GM19463 (cell line): ENCODE data around the gene TMEM123.

Experiments used
- ATAC-seq: cut with Tn5 transposase; IDR thresholded peaks from one replicate; pipeline ENCODE4 v1.9.1; 2021; ENCODE audit warnings: mild to moderate bottlenecking, moderate library complexity; ENCODE audit not compliant: unreplicated experiment

The TMEM123 gene

DNA sequence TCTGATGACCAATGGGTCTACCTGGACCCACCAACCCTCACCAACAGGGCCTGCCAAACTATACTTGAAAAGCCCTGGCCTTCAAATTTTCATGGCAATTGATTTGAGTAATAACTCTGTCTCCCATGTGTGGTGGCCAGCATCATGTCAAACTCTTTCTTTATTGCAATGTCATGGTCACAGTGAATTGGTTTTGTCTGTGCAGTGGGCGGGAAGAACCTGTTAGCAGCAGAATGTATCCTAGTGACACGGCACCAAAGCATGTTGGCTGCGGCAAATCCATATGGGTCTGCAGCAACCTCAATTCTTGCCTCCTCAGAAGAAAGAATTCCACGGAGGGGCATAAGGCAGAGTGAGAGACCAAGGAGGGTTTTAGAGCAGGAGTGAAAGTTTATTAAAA is 19.6 kb upstream of the TMEM123 start:
- no peak for ATAC-seq

DNA sequence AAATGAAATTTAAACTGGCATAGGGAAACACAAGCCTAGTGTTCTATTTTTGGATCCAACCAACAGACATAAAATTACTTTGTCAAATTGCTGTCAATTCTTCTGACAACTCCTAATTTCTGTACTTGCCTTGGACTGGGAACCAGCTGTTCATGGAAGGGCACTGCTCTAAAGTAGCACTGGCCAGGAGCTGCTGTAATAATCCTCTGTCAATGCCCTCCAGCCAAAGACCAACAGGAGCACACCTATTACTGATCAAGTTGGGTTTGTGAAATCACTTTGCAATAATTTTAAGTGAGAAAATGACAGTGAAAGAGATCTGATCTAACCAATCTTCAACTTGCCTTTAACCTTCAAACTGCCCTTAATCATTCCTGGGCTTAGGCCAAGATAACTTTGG is 18.9 kb upstream of the TMEM123 start:
- no peak for ATAC-seq

- no peak for ATAC-seq
Observed at GRCh38 chr11:102470251-102470650, 17.7 kb upstream of the TMEM123 start.

DNA sequence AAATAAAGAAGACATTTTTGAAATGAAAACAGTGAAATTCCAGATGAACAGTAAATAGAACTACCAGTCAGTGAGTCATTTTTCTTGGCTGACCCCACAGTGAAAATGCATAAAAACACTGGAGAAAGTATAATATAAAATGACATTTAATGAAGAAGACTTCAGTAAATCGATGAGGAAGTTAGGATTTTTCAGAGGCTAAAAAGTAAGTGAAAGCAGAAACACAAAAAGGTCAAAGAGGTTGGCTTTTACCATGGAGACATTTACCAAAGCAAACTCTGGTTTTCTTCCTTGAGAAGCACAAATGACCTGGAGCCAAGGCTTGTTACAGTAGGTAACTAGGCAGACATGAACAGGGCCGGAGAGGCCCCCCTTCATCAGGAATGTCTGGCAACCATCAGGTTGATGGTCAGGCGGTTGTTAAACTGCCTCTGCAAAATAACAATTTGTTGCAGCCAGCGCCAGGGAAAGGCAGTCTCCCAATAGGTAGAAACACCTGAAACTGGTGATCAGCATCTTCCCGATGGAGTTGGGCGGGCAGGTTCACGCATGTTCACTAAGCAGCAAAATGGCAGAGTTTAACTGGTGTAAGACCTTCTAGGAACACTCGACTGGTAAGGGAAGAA is 16.7 kb upstream of the TMEM123 start:
- no peak for ATAC-seq

DNA sequence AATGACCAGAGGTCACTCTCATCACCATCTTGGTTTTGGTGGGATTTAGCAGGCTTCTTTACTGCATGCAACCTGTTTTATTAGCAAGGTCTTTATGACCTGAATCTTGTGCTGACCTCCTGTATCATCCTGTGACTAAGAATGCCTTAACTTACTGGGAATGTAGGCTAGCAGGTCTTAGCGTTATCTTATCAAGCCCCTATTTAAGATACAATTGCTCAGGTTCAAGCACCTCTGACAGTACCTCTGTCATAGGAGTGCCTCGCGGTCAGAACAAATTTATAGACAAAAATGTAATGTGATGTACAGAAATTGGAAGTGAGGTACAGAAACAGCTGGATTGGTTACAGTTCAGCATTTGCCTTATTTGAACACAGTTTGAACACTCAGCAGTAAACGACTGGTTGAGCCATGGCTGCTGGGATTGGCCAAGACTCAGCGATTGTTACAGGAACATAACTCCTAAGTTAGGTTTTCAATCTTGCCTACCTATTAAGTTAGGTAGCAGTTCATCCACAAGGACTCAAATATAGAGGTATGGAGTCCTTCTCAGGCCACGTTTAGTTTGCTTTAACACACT is 16.1 kb upstream of the TMEM123 start:
- no peak for ATAC-seq

DNA sequence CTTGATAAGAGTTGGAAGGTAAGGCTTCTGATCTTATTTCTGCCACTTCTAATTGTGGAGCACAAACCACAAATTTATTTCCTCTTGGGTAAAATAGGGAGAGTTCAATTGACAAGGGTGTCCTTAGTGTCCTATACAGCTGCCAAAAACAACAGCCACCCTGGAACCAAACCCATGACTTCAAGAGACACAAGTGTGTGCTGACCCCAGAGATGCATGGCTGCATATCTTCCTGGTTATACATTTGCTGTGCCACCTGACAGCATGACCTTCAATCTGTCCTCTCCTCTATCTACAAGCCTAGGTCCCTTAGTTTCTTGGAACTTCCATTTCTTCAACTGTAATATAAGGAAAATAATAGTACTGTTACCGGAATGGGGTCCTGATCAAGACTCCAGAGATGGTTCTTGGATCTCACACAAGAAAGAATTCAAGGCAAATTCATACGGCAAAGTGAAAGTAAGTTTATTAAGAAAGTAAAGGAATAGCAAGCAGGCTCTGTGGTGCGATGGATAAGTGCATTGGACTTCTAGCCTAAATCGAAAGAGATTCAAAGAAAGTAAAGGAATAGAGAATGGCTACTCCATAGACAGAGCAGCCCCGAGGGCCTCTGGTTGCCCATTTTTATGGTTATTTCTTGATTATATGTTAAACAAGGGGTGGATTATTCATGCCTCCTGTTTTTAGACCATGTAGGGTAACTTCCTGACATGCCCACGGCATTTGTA is 15.5 kb upstream of the TMEM123 start:
- no peak for ATAC-seq

GRCh38 chr11:102467080-102467708 is 14.6 kb upstream of the TMEM123 start:
- ATAC-seq, result no peak

DNA sequence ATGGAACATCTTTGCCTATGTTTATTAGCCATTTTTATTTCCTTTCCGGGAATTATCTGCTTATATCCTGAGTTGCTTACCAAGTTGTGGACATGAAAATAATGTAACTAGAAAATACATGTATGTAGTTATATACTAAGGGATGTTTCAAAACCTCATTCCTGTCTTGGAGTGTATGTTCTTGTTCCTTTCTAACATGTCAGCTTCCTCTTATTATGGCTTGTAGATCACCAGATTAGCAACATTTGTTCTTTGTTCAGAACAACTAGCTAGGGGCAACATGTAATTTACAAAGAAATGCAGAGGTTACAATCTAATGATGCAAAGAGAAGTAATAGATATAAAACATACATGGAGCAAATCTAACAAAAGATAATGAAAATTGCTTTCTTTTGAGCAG is 13.1 kb upstream of the TMEM123 start:
- ATAC-seq, result no peak

- no peak for ATAC-seq
Observed at GRCh38 chr11:102464859-102465500, 12.4 kb upstream of the TMEM123 start.

DNA sequence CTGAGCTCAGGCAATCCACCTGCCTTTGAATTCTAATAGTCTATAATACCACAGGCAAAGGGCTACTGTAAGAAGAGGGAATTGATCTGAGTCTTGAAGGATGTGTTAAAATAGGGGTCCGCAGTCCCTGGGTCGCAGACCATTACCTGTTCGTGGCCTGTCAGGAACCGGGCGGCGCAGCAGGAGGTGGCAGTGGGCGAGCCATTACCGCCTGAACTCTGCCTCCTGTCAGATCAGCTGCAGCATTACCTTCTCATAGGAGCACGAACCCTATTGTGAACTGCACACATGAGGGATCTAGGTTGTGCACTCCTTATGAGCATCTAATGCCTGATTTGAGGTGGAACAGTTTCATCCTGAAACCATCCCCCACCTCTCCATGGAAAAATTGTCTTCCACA is 11.5 kb upstream of the TMEM123 start:
- ATAC-seq, result no peak

DNA sequence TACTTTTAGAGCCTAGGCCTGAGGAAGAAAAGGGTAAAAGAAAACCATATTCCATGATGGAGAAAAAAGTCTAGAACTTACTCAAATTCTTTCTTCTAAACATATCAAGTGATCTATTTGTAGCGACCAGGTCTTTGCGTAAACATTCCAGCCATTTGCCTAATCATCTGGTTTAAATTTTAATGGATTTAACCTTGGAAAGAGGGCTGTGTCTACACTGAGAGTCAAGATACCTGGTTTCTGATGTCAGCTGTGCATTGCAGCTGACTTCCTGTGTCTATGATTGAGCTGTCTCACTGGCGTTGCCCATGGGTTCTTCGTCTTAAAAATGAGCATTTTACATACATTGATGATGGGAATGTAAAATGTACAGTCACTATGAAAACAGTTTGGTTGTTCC is 10.0 kb upstream of the TMEM123 start:
- no peak for ATAC-seq

- no peak for ATAC-seq
Observed at GRCh38 chr11:102459393-102459792, 6.8 kb upstream of the TMEM123 start.

- ATAC-seq, result no peak
Observed at GRCh38 chr11:102458548-102458947, 6.0 kb upstream of the TMEM123 start.

GRCh38 chr11:102457865-102458264 is 5.3 kb upstream of the TMEM123 start:
- no peak for ATAC-seq

DNA sequence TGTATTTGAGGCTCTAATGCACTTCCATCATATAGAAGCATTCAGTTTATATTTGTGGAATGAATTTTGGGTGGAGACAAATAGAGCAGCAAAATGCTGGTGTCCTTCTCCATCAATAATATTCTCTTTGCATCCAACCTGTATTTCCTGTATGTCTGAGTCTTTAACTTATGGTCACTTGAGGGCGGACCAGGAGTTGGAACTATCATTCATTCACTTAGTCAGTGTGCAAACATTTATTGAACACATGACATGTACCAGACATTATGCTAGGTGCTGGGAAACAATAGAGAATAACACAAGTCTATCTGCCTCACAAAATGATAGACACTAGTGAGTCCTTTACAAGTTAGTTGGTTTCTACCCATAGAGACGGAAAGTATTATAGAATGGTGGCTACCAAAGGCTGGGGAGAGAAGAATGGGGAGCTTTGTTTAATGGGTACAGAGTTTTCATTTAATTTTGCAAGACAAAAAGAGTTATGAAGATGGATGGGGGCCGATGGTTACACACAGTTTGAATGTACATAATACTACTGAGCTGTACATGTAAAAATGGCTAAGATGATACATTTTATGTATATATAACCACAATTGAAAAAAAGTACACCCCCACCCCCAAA is 4.6 kb upstream of the TMEM123 start:
- ATAC-seq, result no peak

DNA sequence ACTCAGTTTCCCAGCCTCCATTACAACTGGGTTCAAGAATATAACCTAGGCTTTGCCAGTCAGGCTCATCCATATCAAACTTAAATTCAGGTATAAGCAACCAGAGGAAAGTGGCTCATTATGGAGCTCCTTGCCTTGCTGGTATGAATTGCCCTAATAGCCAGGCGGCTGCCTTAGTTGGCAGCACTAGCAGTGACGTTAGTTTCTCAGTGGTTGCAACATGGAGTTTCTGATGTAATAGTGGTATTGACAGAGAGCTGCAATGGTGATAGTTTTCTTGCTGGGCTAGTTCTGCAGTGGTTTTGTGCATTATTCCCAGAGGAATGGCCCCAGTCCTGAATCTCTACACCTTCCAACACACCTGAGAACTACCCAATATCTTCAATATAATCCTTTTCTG is 3.8 kb upstream of the TMEM123 start:
- no peak for ATAC-seq

GRCh38 chr11:102453921-102454320 is 1.4 kb upstream of the TMEM123 start:
- no peak for ATAC-seq

- ATAC-seq, result no peak
Observed at GRCh38 chr11:102453302-102453695, 734 bp upstream of the TMEM123 start.

- ATAC-seq, result peak; percentile 60
Observed at GRCh38 chr11:102451681-102452460, 694 bp downstream of the TMEM123 start.

GRCh38 chr11:102451041-102451680 is 1.4 kb downstream of the TMEM123 start:
- ATAC-seq, result no peak
